Ascending aorta (tissue), 2 donors: ENCODE results near the gene ABCD1. TPM values are rescaled to one million over a fixed set of nuclear protein-coding genes. Genes with fewer than 3 reads are reported as not detected.

Experiments
- DNase-seq, 2 donors: peaks; one replicate each; pipeline ENCODE4 v3.0.0-alpha.2; 2019; ENCODE audit warnings: low spot score in 2 of 2
- H3K27ac ChIP-seq, 2 donors: fragments of 200-600 bp; sonication (generic); one replicate each; pipeline ENCODE4 v1.5.1; 2016 to 2017; ENCODE audit warnings: mild to moderate bottlenecking in 1 of 2
- H3K27me3 ChIP-seq: fragments of 200-600 bp; sonication (generic); one replicate; pipeline ENCODE4 v1.5.1; 2017
- H3K36me3 ChIP-seq, 2 donors: fragments of 200-600 bp; sonication (generic); one replicate each; pipeline ENCODE4 v1.5.1; 2016
- H3K4me1 ChIP-seq, 2 donors: fragments of 200-600 bp; sonication (generic); one replicate each; pipeline ENCODE4 v1.5.1; 2016 to 2017; ENCODE audit warnings: mild to moderate bottlenecking in 1 of 2
- H3K4me3 ChIP-seq, 2 donors: fragments of 200-600 bp; sonication (generic); one replicate each; pipeline ENCODE4 v1.5.1; 2016 to 2017; ENCODE audit warnings: mild to moderate bottlenecking in 1 of 2
- H3K9me3 ChIP-seq, 2 donors: fragments of 200-600 bp; sonication (generic); one replicate each; pipeline ENCODE4 v1.5.1; 2016
- CTCF ChIP-seq, 3 experiments: fragments of 200-600 bp in 2 of 3; fragments of 450-650 bp in 1 of 3; sonication (generic) in 2 of 3; IDR thresholded peaks; one replicate each; pipeline ENCODE4 v1.5.1; 2016 to 2019; ENCODE audit warnings: antibody characterized with exemption in 3 of 3, mild to moderate bottlenecking in 1 of 3, moderate library complexity in 1 of 3
- intact Hi-C: fragments of 100-400 bp; cut with DNase I; formaldehyde crosslinking; loops from one replicate; pipeline ENCODE4 v1.15.1; 2023
- total RNA-seq: library from RNA; depleted of rRNA; stranded (reverse); fragments of >200 nt; gene quantifications from one replicate; pipeline ENCODE4 v1.1.0, GENCODE V29; 2016

The ABCD1 gene
- total RNA-seq, 1 donor from 2014 or later: 14.7 TPM

DNA sequence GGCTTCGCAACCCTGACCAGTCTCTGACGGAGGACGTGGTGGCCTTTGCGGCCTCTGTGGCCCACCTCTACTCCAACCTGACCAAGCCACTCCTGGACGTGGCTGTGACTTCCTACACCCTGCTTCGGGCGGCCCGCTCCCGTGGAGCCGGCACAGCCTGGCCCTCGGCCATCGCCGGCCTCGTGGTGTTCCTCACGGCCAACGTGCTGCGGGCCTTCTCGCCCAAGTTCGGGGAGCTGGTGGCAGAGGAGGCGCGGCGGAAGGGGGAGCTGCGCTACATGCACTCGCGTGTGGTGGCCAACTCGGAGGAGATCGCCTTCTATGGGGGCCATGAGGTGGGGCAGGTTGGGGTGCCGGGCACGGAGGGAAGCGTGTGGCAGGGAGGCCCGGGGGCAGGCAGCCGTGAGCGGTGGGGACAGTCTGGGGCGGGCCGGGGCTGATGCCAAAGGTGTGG lies 1.2 kb downstream of the ABCD1 start:
- Histone ChIP-seq H3K4me1 (peaks cover 8 to 26% of the 10 kb centered on the region in 2 donors), H3K27me3 (no peaks in the 10 kb centered on the region), H3K27ac (peak overlapping the region; percentile 88 to 89), H3K9me3 (no peaks in the 10 kb centered on the region), H3K36me3 (peaks cover 0 to 2% of the 10 kb centered on the region in 2 donors), H3K4me3 (peak overlapping the region; percentile 62 to 69)
- intact Hi-C loops: no loop called here
- no peak for DNase-seq
- no peak for TF ChIP-seq CTCF (IDR thresholded peaks at IDR 0.05)

DNA sequence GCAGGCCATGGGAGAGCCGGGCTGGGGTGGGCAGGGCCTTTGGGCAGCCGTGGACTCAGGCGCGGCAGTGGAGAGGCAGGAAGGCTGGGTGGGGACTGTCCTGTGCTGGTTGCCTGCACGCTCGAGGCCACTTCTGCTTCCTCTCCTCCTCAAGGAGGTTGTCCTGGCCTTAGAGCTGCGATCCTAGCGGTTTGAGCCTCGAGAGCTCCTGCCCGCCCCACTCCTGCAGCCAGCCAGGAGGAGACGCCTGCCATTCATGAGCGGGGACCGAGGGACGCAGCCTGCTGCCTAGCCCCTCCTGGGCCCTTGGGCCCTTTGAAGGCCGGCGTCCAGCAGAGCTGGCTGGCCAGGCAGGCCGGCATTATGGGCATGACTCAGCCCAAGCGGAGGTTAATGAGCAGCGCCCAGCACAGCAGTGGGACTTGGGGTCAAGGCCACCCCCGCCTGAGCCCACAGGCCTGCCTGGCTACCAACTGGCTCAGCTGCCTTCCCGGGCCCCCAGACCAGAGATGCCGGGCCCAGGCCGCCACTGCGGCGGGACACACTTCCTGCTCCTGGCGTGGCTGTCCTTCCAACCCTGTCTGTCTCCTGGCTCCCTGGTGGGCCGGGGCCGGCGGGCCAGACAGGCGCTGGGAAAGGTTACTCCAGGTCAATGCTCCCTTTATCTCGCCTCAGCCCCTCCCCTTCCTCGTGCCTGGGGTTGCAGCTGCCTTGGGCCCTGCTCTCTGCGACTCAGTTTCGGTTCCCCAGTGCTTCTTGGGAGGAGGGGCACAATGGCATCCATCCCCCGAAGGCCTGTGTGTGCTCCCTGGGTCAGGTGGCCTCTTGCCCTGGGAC lies 1.8 kb downstream of the ABCD1 start:
- no peak for TF ChIP-seq CTCF (IDR thresholded peaks at IDR 0.05)
- Histone ChIP-seq H3K4me1 (peaks cover 8 to 26% of the 10 kb centered on the region in 2 donors), H3K27ac (peak overlapping the region; percentile 88 to 89), H3K36me3 (no peaks in the 10 kb centered on the region), H3K27me3 (no peaks in the 10 kb centered on the region), H3K9me3 (no peaks in the 10 kb centered on the region), H3K4me3 (peak overlapping the region; percentile 62 to 69)
- DNase-seq: peak in 1 of 2 donors; percentile 79
- intact Hi-C loops: no loop called here

- DNase-seq: peak in 1 of 2 donors; percentile 81
- H3K4me1 ChIP-seq: peaks cover 8 to 26% of the 10 kb centered on the region in 2 donors
- intact Hi-C loops: no loop called here
These were observed 2.7 kb downstream of the ABCD1 start for GRCh38 chrX:153727123-153727931.

GRCh38 chrX:153728095-153728494 lies 3.4 kb downstream of the ABCD1 start:
- peak overlapping the region in 1 of 2 donors; percentile 89 for H3K27ac ChIP-seq

More at GRCh38 chrX:153727123-153727931, 2.7 kb downstream of the ABCD1 start:
- TF ChIP-seq CTCF (IDR thresholded peaks at IDR 0.05): no peak
- Histone ChIP-seq H3K36me3 (no peaks in the 10 kb centered on the region), H3K27me3 (no peaks in the 10 kb centered on the region), H3K4me3 (peak overlapping the region; percentile 27 to 69), H3K9me3 (no peaks in the 10 kb centered on the region), H3K27ac (peak overlapping the region; percentile 88 to 89)

More at GRCh38 chrX:153728095-153728494, 3.4 kb downstream of the ABCD1 start:
- no peak for TF ChIP-seq CTCF (IDR thresholded peaks at IDR 0.05)
- Histone ChIP-seq H3K4me3 (no peak overlapping the region), H3K4me1 (peaks cover 8 to 26% of the 10 kb centered on the region in 2 donors), H3K27me3 (no peaks in the 10 kb centered on the region), H3K36me3 (no peaks in the 10 kb centered on the region), H3K9me3 (no peaks in the 10 kb centered on the region)
- intact Hi-C loops: no loop called here
- no peak for DNase-seq
